PC-9 (cell line): ENCODE measurements around the gene F3.

Source experiments
- EZH2 ChIP-seq: fragments of 200-600 bp; sonication (generic); IDR thresholded peaks from 2 replicates; pipeline ENCODE4 v1.8.0; 2017; ENCODE audit warnings: antibody characterized with exemption, low read depth
- TF ChIP-seq, protein P1 (sequence below): fragments of 200-600 bp; sonication (generic); conservative IDR thresholded peaks from 2 replicates; pipeline ENCODE4 v1.6.1; 2017; ENCODE audit warnings: mixed run types, antibody characterized with exemption, mild to moderate bottlenecking, moderate library complexity

DNA sequence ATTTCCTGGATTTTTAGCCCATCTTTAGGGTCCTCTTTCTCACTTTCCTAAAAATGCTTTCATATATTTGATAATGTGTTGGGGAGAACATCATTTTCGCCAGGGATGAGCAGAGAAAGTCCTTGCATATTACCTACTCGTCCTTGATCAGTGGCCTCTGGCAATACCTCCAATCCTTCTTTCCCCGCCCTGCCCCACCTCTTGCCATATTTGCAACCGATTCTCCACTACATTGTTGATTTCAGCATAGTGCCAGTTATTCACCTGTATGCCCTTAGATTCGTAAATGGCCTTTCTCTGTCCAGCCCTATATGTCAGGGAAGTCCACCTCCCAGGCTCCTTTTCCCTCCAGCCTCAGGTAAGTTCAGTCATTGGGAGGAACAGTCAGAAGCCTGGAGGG, 13.5 kb upstream of the F3 start:
- TF ChIP-seq, protein P1, sequence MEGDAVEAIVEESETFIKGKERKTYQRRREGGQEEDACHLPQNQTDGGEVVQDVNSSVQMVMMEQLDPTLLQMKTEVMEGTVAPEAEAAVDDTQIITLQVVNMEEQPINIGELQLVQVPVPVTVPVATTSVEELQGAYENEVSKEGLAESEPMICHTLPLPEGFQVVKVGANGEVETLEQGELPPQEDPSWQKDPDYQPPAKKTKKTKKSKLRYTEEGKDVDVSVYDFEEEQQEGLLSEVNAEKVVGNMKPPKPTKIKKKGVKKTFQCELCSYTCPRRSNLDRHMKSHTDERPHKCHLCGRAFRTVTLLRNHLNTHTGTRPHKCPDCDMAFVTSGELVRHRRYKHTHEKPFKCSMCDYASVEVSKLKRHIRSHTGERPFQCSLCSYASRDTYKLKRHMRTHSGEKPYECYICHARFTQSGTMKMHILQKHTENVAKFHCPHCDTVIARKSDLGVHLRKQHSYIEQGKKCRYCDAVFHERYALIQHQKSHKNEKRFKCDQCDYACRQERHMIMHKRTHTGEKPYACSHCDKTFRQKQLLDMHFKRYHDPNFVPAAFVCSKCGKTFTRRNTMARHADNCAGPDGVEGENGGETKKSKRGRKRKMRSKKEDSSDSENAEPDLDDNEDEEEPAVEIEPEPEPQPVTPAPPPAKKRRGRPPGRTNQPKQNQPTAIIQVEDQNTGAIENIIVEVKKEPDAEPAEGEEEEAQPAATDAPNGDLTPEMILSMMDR, result no peak
- TF ChIP-seq EZH2, result no peak
